ENCODE results near the gene OR4F6. TPM values are rescaled to one million over a fixed set of nuclear protein-coding genes. Genes with fewer than 3 reads are reported as not detected.

Gene OR4F6
- total and polyA plus RNA-seq, 4 donors = not detected

GRCh38 chr15:101803676-101804075 lies 367 bp downstream of the OR4F6 start:
- H3K27me3 ChIP-seq (ENCODE audit: control insufficient read depth in 4 of 4, insufficient read depth in 4 of 4, low read length in 3 of 4) = peaks cover 0 to 7% (median 2%) of the 10 kb centered on the region in 4 donors
- TF ChIP-seq CTCF (IDR thresholded peaks at IDR 0.05; ENCODE audit: low read depth, low read length, missing input control) (no peak), NR2F2 (IDR thresholded peaks at IDR 0.05) (no peak), RAD21 (IDR thresholded peaks at IDR 0.05) (no peak), HNF4A (conservative IDR thresholded peaks at IDR 0.05) (no peak), ZBTB33 (IDR thresholded peaks at IDR 0.05) (no peak), TAF1 (conservative IDR thresholded peaks at IDR 0.05) (no peak), SP1 (IDR thresholded peaks at IDR 0.05) (no peak), HNF4G (IDR thresholded peaks at IDR 0.05) (no peak), EGR1 (IDR thresholded peaks at IDR 0.05; ENCODE audit: low read depth in 2 of 2) (no peak), MAX (IDR thresholded peaks at IDR 0.05) (no peak), JUND (IDR thresholded peaks at IDR 0.05) (no peak), GABPA (IDR thresholded peaks at IDR 0.05 in 1 of 2, conservative IDR thresholded peaks at IDR 0.05 in 1 of 2) (no peak), REST (IDR thresholded peaks at IDR 0.05) (no peak), FOXA2 (IDR thresholded peaks at IDR 0.05) (no peak), ATF3 (IDR thresholded peaks at IDR 0.05) (no peak), FOXA1 (IDR thresholded peaks at IDR 0.05) (no peak), YY1 (IDR thresholded peaks at IDR 0.05) (no peak), RXRA (IDR thresholded peaks at IDR 0.05) (no peak)
- H3K4me3 ChIP-seq (ENCODE audit: low read depth in 1 of 3, low read length in 3 of 3) = no peak overlapping the region
- H3K9ac ChIP-seq (ENCODE audit: low read depth in 1 of 2, low read length in 2 of 2) = no peak overlapping the region
- 74% methylated on average over 5 of the region's 5 CpGs for WGBS
- no peaks in the 10 kb centered on the region for H3K4me1 ChIP-seq (ENCODE audit: control insufficient read depth in 4 of 4, insufficient read depth in 4 of 4, low read length in 3 of 4)
- DNase-seq (ENCODE audit: low spot score) = no peak
- H3K9me3 ChIP-seq (ENCODE audit: control insufficient read depth in 4 of 4, low read length in 3 of 4) = no peaks in the 10 kb centered on the region
- no peaks in the 10 kb centered on the region for H3K36me3 ChIP-seq (ENCODE audit: control insufficient read depth in 4 of 4, insufficient read depth in 3 of 4, low read depth in 1 of 4, low read length in 3 of 4)
- no peak overlapping the region for H3K27ac ChIP-seq (ENCODE audit: low read depth in 1 of 2, low read length in 2 of 2)

All from liver (tissue), 9 donors.